ENCODE results near the gene AIMP1.

DNA sequence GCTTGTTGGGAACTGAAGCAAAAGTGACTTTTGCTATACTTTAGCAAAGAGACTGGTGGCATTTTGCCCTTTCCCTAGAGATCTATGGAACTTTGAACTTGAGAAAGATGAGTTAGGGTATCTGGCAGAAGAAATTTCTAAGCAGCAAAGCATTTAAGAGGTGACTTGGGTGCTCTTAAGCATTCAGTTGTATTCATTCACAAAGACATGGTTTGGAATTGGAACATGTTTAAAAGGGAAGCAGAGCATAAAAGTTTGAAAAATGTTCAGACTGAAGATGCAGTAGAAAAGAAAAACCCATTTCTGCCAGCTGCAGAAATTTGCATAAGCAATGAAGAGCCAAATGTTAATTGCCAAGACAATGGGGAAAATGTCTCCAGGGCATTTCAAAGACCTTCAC lies 21.6 kb downstream of the AIMP1 start:
- TF ChIP-seq, protein P1, sequence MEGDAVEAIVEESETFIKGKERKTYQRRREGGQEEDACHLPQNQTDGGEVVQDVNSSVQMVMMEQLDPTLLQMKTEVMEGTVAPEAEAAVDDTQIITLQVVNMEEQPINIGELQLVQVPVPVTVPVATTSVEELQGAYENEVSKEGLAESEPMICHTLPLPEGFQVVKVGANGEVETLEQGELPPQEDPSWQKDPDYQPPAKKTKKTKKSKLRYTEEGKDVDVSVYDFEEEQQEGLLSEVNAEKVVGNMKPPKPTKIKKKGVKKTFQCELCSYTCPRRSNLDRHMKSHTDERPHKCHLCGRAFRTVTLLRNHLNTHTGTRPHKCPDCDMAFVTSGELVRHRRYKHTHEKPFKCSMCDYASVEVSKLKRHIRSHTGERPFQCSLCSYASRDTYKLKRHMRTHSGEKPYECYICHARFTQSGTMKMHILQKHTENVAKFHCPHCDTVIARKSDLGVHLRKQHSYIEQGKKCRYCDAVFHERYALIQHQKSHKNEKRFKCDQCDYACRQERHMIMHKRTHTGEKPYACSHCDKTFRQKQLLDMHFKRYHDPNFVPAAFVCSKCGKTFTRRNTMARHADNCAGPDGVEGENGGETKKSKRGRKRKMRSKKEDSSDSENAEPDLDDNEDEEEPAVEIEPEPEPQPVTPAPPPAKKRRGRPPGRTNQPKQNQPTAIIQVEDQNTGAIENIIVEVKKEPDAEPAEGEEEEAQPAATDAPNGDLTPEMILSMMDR (IDR thresholded peaks at IDR 0.05) = no peak
- no peak for TF ChIP-seq POLR2A (IDR thresholded peaks at IDR 0.05)
